ENCODE data around the gene ZNF593OS. TPM values are rescaled to one million over a fixed set of nuclear protein-coding genes. Genes with fewer than 3 reads are reported as not detected.

ZNF593OS gene
- total and polyA plus RNA-seq, 10 of the 15 experiments (the other 5 are each of a cell fraction or from before 2014, with no cell fraction given), result 0.16 to 1.7 (median 0.59) TPM; not detected in 6

GRCh38 chr1:26221094-26221493 lies 49.5 kb upstream of the ZNF593OS start:
- H3K79me2 ChIP-seq (ENCODE audit: control insufficient read depth, insufficient read depth, low read length), result no peaks in the 10 kb centered on the region
- no peak overlapping the region for H3K27ac ChIP-seq (ENCODE audit: control insufficient read depth, insufficient read depth)
- intact Hi-C loops (cut with micrococcal nuclease; ENCODE audit: unreplicated experiment), result no loop called here
- H4K20me1 ChIP-seq (ENCODE audit: control insufficient read depth, insufficient read depth), result no peaks in the 10 kb centered on the region; the same call in 1 of the 2 replicates
- FAIRE-seq (no peak), ATAC-seq (no peak), DNase-seq (ENCODE audit: low read depth, low spot score) (no peak)
- H3K9me3 ChIP-seq (replicated peaks; ENCODE audit: control insufficient read depth, insufficient read depth, low read length), result no peaks in the 10 kb centered on the region
- SMC1A ChIA-PET (ENCODE audit: uncharacterized antibody, unreplicated experiment), result interaction anchor here (0.6 to 1.1 kb wide), 2 partner anchors 12 to 164 kb away, joined by 3 read pairs; no protein-coding TSS in a partner anchor
- in situ Hi-C loops (cut with MboI), result no loop called here
- H3K9ac ChIP-seq (ENCODE audit: control insufficient read depth, insufficient read depth, low read length), result no peak overlapping the region
- CTCF ChIA-PET, result interaction anchor here (1.2 to 5.5 kb wide), 2 partner anchors 10 to 13 kb away, joined by 3 to 19 read pairs; partner anchors contain the start of gene CEP85
- H3K4me1 ChIP-seq (ENCODE audit: control insufficient read depth, insufficient read depth, low read length), result no peaks in the 10 kb centered on the region
- BruUV-seq (replicated peaks), result no TSS peak
- 46% methylated on average over 2 of the region's 2 CpGs for WGBS (ENCODE audit: insufficient coverage, insufficient replicate concordance, low lambda C conversion rate, missing lambda C conversion rate)
- H3K27me3 ChIP-seq (replicated peaks in 1 of 2; ENCODE audit: control insufficient read depth in 2 of 2, insufficient read depth in 2 of 2, low read length in 1 of 2), result peaks cover 0 to 5% of the 10 kb centered on the region in 2 experiments; a peak in 2 of 4 replicates
- H3K4me2 ChIP-seq (ENCODE audit: control insufficient read depth, insufficient read depth), result no peak overlapping the region
- RAD21 ChIA-PET (ENCODE audit: unreplicated experiment), result no interaction called here
- no peaks in the 10 kb centered on the region for H3K36me3 ChIP-seq (ENCODE audit: control insufficient read depth in 2 of 2, insufficient read depth in 2 of 2, low read length in 1 of 2)
- POLR2A ChIA-PET, result interaction anchor here (1.2 kb wide), 1 partner anchor 13 kb away, joined by 3 read pairs; the partner anchor contains the start of gene CEP85
- TF ChIP-seq ZBTB4 (CRISPR knock-in tag; IDR thresholded peaks at IDR 0.05), result no peak
- no peak for TF ChIP-seq TCF12 (IDR thresholded peaks at IDR 0.05; ENCODE audit: low read depth, low read length)
- no peak for TF ChIP-seq IRF3 (IDR thresholded peaks at IDR 0.05)
- TF ChIP-seq NRF1 (conservative IDR thresholded peaks at IDR 0.05; ENCODE audit: low read depth, low read length), result no peak
- TF ChIP-seq JUNB (IDR thresholded peaks at IDR 0.05), result no peak
- TF ChIP-seq TCF7 (IDR thresholded peaks at IDR 0.05; ENCODE audit: borderline replicate concordance), result no peak
- no peak for TF ChIP-seq YBX1 (IDR thresholded peaks at IDR 0.05)
- TF ChIP-seq BRCA1 (IDR thresholded peaks at IDR 0.05; ENCODE audit: low read depth, low read length), result no peak
- H3K4me3 ChIP-seq, result no peak overlapping the region
- no peak overlapping the region for H2AFZ ChIP-seq (ENCODE audit: control insufficient read depth, low read depth, low read length)

Data from GM12878 (cell line).